Measurements from ENCODE around the gene FNIP2. TPM values are rescaled to one million over a fixed set of nuclear protein-coding genes. Genes with fewer than 3 reads are reported as not detected.

FNIP2 gene
- total RNA-seq, 3 donors from 2014 or later (not counting 1 experiment from before 2014, with no cell fraction given): 19.4 to 22.6 (median 21.8) TPM

GRCh38 chr4:158786121-158786601 is 17.3 kb downstream of the FNIP2 start:
- H3K27me3 Mint-ChIP-seq (ENCODE audit: low read depth in 2 of 2): no peaks in the 10 kb centered on the region
- no peak overlapping the region for H3K4me3 Mint-ChIP-seq
- Histone ChIP-seq H3K4me3 (ENCODE audit: low read length) (no peak overlapping the region), H3K27me3 (ENCODE audit: control insufficient read depth, insufficient read depth, low read length) (no peaks in the 10 kb centered on the region), H3K27ac (ENCODE audit: low read length) (no peak overlapping the region), H3K36me3 (ENCODE audit: control insufficient read depth, insufficient read depth, low read length) (no peaks in the 10 kb centered on the region), H3K9me3 (ENCODE audit: control insufficient read depth, insufficient read depth, low read length) (no peaks in the 10 kb centered on the region), H3K4me1 (ENCODE audit: control insufficient read depth, insufficient read depth, low read length) (peaks cover 2% of the 10 kb centered on the region)
- no peaks in the 10 kb centered on the region for H3K9me3 Mint-ChIP-seq
- intact Hi-C loops (cut with micrococcal nuclease): no loop called here
- peaks cover 48% of the 10 kb centered on the region in 2 donors for H3K4me1 Mint-ChIP-seq
- H3K36me3 Mint-ChIP-seq: no peaks in the 10 kb centered on the region
- peak overlapping the region in 1 of 2 donors; percentile 35 for H3K27ac Mint-ChIP-seq
- 51% methylated on average over 4 of the region's 4 CpGs for WGBS (ENCODE audit: insufficient coverage)
- DNase-seq (no peak), ATAC-seq (no peak)
- TF ChIP-seq, protein P1, sequence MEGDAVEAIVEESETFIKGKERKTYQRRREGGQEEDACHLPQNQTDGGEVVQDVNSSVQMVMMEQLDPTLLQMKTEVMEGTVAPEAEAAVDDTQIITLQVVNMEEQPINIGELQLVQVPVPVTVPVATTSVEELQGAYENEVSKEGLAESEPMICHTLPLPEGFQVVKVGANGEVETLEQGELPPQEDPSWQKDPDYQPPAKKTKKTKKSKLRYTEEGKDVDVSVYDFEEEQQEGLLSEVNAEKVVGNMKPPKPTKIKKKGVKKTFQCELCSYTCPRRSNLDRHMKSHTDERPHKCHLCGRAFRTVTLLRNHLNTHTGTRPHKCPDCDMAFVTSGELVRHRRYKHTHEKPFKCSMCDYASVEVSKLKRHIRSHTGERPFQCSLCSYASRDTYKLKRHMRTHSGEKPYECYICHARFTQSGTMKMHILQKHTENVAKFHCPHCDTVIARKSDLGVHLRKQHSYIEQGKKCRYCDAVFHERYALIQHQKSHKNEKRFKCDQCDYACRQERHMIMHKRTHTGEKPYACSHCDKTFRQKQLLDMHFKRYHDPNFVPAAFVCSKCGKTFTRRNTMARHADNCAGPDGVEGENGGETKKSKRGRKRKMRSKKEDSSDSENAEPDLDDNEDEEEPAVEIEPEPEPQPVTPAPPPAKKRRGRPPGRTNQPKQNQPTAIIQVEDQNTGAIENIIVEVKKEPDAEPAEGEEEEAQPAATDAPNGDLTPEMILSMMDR (IDR thresholded peaks at IDR 0.05): no peak

- no peak overlapping the region for H3K27ac Mint-ChIP-seq
- no peaks in the 10 kb centered on the region for H3K36me3 Mint-ChIP-seq
These were observed 18.1 kb downstream of the FNIP2 start for GRCh38 chr4:158786955-158787354.

DNA sequence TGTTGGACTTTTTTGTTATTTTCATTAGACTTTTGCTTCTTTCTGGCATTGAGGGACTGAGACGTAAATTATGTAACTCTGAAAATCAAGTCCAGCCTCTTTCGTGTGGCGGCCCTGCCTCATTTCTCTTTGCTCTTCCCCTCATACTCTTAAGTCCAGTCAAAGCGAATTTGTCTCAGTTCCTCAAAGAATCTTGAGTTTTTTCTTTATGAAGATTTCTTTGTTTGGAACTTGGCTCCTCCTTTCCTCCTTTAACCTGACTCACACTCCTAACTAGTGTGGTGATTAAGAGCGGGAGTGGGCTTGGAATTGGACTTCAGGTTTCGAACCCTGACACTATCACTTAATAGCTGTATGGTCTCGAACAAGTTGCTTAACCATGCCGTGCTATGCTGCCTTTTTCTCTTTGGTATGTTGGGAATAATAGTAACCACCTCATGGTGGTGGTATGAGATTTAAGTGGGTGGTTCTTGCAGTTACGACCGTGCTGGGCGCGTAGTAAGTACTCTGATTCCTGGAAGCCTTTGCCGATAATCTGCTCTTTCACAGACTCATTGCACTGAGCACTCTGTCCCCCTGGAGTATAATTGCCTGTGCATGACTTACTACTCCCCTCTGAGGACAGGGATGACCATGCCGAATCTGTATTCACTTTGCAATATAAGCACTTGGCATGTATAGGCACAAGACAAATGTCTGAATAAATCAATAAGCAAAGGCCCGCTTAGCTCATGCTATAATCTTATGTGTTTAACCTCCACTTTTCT is 19.1 kb downstream of the FNIP2 start:
- H3K4me3 ChIP-seq (ENCODE audit: low read length): no peak overlapping the region
- Mint-ChIP-seq H3K27me3 (ENCODE audit: low read depth in 2 of 2) (no peaks in the 10 kb centered on the region), H3K36me3 (no peaks in the 10 kb centered on the region), H3K9me3 (no peaks in the 10 kb centered on the region), H3K4me1 (peaks cover 41 to 46% of the 10 kb centered on the region in 2 donors), H3K4me3 (no peak overlapping the region), H3K27ac (no peak overlapping the region)
- H3K36me3 ChIP-seq (ENCODE audit: control insufficient read depth, insufficient read depth, low read length): no peaks in the 10 kb centered on the region
- intact Hi-C loops (cut with micrococcal nuclease): no loop called here
- H3K27me3 ChIP-seq (ENCODE audit: control insufficient read depth, insufficient read depth, low read length): no peaks in the 10 kb centered on the region
- ATAC-seq (no peak), DNase-seq (no peak)
- no peaks in the 10 kb centered on the region for H3K9me3 ChIP-seq (ENCODE audit: control insufficient read depth, insufficient read depth, low read length)
- TF ChIP-seq, protein P1 (IDR thresholded peaks at IDR 0.05): no peak
- 98% methylated on average over 13 of the region's 15 CpGs for WGBS (ENCODE audit: insufficient coverage)
- H3K27ac ChIP-seq (ENCODE audit: low read length): no peak overlapping the region
- H3K4me1 ChIP-seq (ENCODE audit: control insufficient read depth, insufficient read depth, low read length): peaks cover 2% of the 10 kb centered on the region

More at GRCh38 chr4:158786955-158787354, 18.1 kb downstream of the FNIP2 start:
- intact Hi-C loops (cut with micrococcal nuclease): no loop called here
- H3K27me3 Mint-ChIP-seq (ENCODE audit: low read depth in 2 of 2): no peaks in the 10 kb centered on the region
- no peak overlapping the region for H3K4me3 Mint-ChIP-seq
- DNase-seq (no peak), ATAC-seq (no peak)
- Histone ChIP-seq H3K4me1 (ENCODE audit: control insufficient read depth, insufficient read depth, low read length) (peaks cover 2% of the 10 kb centered on the region), H3K9me3 (ENCODE audit: control insufficient read depth, insufficient read depth, low read length) (no peaks in the 10 kb centered on the region), H3K27ac (ENCODE audit: low read length) (no peak overlapping the region), H3K36me3 (ENCODE audit: control insufficient read depth, insufficient read depth, low read length) (no peaks in the 10 kb centered on the region), H3K27me3 (ENCODE audit: control insufficient read depth, insufficient read depth, low read length) (no peaks in the 10 kb centered on the region), H3K4me3 (ENCODE audit: low read length) (no peak overlapping the region)
- H3K4me1 Mint-ChIP-seq: peaks cover 50 to 51% of the 10 kb centered on the region in 2 donors
- TF ChIP-seq, protein P1 (IDR thresholded peaks at IDR 0.05): no peak
- H3K9me3 Mint-ChIP-seq: no peaks in the 10 kb centered on the region

Data from natural killer cell (primary cell).